ENCODE measurements around the gene FKTN.
"Not testable (repeated sequence)": the region's sequence is repeated elsewhere in the genome, so short reads cannot be mapped to it uniquely, and the experiment has no call there.

Gene FKTN

DNA sequence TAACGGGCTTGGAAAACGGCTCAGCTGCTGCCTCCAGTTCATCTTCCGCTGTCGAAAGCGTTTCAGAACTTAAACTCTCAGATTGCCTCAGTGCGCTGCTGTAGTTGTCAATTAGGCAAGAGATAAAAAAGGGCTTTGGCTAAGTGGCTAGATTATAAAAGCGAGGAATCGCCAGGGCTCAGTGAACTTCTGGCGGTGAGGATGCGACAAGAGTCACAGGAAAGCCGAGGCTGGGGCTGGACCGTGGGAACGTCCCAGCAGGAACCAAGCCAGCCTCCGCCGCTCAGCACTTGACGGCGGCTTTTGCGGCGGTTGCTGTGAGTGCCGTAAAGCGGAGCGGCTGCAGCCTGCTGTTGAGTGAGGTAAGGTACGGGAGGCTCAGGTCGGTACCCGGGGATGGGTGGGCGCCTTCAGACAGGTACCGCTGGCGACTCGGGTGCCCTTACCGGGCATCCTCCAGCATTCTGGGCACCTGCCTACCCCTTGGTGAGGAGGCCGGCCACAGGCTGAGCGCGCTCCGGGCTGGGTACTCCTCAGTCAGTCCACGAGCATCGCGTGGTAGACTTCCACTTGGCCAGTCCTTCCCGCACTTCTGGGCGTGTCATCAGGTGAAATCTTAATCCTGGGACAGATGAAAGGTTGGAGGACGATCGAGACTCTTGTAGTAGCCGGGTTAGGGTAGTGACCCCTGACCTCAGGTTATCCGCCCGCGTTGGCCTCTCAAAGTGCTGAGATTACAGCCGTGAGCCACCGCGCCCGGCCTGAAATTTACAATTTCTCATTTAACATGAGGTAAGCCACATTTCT lies at the start of gene FKTN:
FKTN (plus strand) TSS at position 328 of the 807 bp plus-strand sequence. CDS start 16,902 bp downstream, outside the sequence.
- DNase-seq: peak; percentile 65 to 83

DNA sequence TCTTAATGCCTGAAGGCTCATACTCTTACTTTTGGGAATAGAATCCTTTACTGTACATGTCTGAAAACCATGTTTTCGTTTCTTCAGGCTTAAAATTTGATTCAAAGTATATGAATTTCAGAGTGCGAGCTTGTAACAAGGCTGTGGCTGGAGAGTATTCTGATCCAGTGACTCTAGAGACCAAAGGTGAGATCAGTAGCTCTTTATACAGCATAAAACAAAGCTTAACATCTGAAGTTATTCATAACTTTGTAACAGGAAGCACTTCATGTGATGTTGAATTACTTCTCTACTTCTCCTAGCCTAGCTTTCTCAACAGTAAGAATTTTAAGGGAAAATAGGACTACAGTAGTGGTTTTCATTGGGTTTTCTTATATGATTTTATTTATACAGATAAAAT lies 49.4 kb upstream of the FKTN start:
- DNase-seq: no peak

DNA sequence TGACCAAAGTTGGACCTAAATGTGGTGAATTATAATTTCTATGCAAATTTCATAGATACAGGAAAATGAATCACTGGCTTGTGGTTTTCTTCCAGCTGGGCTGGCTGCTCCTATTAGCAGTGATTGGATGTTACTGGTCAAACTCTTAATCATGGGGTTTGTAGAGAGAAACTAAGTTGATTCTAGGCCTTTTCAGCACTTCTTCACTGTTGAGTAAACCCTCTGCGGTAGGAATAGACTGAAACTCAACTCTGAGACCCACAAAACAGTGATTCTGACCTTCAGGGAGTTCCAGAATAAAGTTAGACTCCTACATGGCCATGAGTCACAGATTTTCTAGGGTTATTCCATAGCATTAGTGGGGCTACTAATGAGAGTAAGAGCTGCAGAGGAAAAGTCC lies 47.9 kb upstream of the FKTN start:
- DNase-seq: no peak

DNA sequence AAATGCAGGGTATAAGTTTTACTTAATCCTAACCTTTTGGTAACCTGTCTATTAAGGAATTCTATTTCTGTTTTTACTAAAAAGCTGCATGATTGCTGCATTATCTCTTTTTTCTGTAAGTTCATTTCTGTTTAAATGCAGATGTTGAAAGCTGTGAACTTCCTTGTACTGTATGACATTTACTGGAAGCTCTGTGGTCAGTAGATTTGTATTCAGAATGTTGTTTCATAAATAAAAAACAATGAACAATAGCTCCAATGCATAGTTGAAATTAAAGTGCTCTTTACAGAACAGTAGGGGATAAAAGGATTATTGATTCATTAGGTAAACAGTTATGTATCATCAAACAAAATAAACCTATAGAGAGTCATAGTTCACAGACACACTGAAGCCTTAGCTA lies 46.5 kb upstream of the FKTN start:
- no peak for DNase-seq

DNA sequence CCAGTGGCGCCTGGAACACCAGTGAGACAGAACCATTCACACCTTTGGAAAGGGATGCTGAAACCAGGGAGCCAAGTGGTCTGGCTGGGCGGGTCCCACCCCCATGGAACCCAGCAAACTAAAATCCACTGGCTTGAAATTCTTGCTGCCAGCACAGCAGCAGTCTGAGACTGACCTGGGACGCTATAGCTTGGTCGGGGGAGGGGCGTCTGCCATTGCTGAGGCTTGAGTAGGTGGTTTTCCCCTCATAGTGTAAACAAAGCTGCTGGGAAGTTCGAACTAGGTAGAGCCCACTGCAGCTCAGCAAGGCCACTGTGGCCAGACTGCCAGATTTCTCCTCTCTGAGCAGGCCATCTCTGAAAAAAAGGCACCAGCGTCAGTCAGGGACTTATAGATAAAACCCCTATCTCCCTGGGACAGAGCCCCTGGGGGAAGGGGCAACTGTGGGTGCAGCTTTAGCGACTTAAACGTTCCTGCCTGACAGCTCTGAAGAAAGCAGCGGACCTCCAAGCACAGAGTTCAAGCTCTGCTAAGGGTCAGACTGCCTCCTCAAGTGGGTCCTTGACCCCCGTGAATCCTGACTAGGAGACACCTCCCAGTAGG lies 42.0 kb upstream of the FKTN start:
- DNase-seq: no peak

DNA sequence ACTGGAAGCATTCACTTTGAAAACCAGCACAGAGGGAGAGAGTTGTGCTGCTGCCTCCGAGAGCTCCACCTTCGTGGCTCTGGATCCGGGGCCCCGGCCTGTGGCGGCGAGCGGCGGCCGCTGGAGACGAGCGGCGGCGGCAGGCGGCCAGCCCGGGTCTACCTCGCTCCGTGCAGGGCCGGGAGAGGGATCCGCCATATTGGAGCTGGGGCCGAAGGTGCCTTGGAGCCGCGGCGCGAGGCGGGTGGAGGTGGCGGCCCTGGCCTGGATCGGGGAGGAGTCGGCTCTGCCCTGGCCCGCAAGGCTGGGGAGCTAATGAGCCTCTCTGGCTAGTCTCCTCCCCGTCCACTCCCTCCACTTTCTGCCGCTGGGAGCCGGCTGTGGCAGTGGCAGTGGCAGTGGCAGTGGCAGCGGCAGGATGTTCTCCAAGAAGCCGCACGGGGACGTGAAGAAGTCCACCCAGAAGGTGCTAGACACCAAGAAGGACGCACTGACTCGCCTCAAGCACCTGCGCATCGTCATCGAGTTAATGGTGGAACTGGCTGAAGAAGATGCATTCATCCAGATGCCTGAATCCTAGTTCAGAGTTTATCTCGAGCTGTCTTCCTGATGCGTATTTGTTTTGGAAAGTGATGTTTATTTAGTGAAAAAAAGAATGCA lies 38.1 kb upstream of the FKTN start:
- DNase-seq: peak in 1 of 2 experiments; percentile 12

DNA sequence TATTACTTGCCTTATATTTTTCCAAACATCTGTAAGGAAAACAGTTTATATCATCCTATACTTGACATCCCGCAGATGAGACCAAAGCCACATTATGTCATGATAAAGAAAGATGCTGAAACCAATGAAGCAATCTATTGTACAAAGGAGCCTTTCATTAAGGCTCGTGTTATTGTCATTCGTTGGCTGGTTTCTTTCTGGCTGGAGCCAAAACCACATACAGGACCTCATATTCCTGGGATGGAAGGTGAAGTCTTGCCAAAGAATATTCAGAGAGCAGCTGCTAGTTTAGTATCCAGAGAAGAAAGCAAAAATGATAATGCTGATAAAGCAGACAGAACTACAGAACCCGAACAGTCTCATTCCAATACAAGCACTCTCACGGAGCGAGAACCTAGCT lies 36.9 kb upstream of the FKTN start:
- DNase-seq: not testable (repeated sequence)

DNA sequence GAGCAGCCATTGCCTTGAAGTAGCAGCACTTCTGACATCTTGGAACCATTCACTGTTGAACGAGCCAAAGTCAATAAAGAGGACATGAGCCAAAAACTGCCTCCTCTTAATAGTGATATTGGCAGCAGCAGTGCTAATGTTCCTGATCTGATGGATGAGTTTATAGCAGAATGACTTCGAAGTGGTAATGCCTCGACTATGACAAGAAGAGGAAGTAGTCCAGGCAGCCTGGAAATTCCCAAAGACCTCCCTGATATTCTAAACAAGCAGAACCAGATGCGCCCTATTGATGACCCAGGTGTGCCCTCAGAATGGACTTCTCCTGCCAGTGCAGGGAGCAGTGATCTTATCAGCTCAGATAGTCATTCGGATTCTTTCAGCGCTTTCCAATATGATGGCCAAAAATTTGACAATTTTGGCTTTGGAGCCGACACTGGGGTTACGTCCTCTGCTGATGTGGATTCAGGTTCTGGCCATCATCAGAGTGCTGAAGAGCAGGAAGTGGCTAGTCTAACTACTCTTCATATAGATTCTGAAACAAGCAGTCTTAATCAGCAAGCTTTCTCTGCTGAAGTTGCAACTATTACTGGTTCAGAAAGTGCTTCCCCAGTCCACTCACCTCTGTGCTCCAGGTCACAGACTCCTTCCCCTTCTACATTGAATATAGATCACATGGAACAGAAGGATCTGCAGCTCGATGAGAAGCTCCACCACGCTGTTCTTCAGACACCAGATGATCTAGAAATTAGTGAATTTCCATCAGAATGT lies 35.1 kb upstream of the FKTN start:
- DNase-seq: not testable (repeated sequence)

DNA sequence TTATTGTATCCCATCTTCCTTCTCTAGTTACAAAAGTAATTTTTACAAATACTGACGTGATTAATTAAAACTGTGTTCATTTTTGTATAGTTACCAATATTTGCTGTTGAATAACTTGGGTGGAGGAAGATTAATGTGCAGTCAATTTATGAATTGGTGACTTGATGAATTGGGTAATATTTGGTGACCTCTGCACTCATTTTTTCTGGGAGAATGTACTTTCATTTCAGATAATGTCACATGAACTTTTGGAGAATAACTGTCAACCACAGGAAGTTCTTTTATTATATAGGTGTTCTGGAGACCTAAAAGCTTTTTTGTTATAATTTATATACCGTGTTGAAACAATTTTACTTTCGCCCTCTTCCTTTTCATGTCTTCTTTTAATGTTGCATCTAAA lies 26.4 kb upstream of the FKTN start:
- DNase-seq: no peak

DNA sequence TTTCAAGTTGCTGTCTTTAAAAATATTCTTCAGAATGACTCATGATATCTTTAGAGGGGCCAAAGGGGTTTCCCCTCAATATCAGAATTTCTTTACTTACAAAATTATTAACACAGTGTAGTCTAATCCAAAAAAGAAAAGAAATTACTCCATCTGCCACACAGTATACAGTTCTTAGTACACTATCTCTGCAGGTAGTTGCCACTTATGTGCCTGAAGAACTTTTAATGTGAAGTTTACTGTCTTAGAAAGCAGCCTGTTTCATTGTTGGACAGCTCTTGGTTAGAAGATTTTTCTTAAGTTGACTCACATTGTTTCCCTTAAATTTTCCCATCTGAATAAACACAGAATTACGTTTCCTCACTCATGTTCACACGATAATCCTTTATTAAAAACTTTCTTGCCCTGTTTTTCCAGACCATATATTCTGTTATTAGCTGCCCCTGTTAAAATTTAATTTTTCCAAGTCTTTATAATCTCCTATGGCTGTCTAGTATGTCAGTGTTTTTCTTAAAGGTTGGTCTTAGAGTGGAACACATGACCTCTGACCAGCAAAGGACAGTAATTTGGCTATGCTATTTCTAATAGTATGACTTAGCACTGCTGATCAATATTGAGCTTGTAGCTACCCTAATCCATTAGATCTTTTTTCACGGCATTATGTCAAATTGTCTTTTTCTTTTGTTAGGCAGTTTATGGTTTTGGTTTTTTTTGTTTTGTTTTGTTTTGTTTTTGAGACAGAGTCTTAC lies 21.8 kb upstream of the FKTN start:
- no peak for DNase-seq

DNA sequence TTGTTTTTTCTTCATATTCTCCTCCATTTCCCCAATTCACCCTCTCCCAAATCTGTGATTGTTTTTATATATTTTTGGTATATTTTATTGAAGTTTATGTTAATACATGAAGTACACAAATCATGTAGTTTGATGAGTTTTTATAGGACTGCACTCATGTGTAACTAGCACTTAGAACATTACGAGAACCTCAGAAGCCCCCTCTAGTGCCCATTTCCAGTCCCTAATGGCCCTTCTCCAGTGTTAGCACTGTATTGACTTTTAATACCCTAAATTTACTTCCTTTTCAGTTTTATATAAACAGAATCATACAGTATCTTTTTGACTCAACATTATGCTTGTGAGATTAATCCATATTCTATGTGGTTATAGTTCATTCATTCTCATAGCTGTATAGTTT lies 18.5 kb upstream of the FKTN start:
- no peak for DNase-seq

DNA sequence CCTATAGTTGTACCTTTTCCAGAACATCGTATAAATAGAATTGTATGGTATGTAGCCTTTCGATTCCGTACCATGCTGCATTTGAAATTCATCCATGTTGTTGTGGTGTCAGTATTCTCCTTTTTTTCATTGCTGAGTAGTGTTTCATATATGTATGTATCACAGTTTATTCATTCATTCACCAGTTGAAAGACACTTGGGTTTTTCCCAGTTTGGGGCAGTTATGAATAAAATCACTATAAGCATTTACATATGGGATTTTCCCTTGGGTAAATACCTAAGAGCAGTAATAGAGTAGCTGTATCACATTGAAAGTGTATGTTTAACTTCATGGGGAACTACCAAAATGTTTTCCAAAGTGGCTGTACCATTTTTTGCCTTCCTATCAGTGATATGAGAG lies 16.1 kb upstream of the FKTN start:
- DNase-seq: no peak

DNA sequence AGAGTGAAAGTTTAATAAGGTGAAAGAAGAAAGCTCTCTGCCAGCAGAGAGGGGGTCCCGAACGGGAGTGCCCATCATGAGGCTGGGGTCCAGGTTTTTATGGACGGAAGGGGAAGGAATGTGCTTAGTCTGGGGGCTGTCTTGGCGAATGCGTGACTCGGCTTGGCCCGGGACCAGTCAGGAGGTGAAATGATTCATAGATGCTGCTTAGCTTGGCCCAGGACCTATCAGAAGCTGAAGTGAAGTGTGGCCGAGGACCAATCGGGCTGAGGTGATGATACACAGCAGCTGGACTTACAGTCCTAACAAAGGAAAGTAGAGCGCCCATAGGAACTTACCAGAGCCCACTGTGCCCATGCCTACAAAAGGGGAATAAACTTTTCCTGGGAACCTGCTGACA lies 3.9 kb upstream of the FKTN start:
- DNase-seq: no peak

DNA sequence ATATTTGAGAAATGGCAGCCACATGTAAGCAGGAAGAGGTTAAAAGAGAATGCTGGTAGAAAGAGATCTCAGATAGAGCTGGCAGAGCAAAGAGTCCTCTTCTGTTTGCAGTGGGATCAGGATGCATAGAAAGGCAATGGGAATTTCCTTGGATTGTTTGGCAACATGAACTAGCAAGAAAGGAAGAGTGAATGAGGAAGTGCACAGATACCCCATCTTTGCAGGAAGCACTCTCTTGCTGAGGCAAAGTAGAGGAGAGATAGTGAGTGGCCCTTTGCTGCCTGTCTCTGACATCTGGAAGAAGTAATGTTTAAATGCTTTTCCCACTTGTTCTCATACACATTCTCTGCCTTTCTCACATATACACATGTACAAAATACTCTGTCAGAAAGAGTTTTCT lies 14.5 kb downstream of the FKTN start:
- no peak for DNase-seq

DNA sequence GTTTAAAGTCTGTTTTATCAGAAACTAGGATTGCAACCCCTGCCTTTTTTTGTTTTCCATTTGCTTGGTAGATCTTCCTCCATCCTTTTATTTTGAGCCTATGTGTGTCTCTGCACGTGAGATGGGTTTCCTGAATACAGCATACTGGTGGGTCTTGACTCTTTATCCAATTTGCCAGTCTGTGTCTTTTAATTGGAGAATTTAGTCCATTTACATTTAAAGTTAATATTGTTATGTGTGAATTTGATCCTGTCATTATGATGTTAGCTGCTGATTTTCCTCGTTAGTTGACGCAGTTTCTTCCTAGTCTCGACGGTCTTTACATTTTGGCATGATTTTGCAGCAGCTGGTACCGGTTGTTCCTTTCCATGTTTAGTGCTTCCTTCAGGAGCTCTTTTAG lies 22.0 kb downstream of the FKTN start:
- not testable (repeated sequence) for DNase-seq

DNA sequence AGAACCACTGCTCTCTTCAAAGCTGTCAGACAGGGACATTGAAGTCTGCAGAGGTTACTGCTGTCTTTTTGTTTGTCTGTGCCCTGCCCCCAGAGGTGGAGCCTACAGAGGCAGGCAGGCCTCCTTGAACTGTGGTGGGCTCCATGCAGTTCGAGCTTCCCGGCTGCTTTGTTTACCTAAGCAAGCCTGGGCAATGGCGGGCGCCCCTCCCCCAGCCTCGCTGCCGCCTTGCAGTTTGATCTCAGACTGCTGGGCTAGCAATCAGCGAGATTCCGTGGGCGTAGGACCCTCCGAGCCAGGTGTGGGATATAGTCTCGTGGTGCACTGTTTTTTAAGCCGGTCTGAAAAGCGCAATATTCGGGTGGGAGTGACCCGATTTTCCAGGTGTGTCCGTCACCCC lies 23.6 kb downstream of the FKTN start:
- not testable (repeated sequence) for DNase-seq

DNA sequence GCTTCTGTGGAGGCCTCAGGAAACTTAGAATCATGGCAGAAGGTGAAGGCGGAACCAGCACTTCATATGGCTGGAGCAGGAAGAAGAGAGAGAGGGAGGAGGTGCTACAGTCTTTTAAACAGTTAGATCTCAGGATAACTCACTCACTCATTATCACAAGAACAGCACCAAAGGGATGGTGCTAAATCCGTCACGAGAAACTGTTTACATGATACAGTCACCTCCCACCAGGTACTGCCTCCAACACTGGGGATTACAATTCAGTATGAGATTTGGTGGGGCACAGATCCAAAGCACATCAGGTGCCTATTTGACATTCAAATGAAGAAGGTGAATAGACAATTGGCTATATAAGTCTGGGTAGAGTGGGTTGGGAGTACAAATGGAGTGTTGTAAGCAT lies 35.2 kb downstream of the FKTN start:
- no peak for DNase-seq

DNA sequence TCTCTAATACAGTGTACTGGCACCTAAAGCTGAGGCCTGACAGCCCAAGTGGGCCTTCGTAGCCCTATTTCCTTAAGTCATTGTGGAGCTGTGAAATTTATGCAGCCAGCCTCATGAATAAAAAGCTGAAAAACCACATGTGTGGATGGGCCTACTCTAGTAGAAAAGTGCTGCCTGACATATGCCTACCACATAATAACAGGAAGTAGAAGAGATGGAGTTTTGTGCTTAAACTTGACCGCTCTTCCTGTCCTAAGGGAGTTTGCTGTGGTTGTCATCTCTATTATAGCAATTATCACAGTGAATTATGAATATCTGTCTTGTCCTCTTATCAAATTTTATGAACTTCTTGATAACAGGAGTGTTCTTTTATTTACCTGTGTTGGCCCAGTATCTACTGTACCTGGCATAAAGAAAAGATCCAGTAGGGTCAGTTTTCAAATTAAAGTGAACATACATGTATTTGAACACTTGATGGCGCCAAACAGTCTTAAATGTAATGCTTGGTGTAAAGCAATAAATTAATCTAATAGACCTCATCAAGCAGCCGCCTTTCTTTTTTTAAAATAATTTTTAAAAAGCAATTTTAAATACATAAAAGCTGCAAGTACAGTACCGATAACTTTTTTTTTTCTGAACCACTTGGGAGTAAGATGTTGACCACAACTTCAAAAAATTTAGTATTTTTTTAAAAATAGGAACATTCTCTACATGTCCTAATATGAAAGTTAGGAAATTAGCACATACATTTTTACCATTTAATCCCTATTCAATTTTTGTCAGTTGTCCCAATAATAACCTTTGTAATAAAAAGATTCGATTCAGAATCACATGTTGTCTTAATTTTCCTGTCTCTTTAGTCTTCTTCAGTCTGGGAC lies 51.0 kb downstream of the FKTN start:
- peak in 1 of 2 experiments; percentile 50 for DNase-seq

DNA sequence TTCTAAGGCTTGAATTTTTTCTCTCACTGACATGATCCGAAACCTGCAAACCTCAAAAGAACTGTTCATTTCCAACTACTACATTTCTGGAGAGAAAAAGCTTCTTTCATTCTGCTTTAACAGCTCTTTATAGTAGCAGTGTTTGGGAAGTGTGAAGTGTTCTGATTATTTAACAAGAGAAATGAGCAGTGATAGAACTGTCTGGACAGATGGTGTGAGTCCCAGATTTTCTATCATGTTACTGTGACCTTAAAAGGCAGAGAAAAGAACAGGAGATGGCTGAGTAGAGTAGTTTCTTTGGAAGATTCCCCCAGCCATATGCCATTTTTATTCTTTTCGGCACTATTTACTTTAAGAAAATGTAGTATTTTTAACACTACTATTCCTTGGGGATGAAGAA lies 63.1 kb downstream of the FKTN start:
- no peak for DNase-seq

DNA sequence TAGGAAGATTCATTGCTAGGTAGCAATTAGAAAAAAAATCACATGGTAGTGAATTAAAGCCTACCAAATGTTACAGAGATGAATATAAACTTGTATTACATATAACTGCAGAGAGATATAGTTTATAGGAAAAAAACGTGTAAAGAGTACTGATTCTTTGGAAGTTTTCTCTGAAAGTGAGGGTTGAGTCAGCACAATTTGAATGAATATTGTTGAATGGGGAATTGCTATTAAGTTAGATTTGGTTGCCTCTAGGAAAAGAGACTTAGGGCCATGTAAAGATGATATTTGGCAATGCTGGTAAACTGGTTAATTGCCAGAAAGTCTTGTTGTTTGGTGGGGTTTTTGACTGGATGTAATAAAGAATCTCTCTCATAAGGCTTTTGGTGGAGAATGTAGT lies 67.2 kb downstream of the FKTN start:
- no peak for DNase-seq

DNA sequence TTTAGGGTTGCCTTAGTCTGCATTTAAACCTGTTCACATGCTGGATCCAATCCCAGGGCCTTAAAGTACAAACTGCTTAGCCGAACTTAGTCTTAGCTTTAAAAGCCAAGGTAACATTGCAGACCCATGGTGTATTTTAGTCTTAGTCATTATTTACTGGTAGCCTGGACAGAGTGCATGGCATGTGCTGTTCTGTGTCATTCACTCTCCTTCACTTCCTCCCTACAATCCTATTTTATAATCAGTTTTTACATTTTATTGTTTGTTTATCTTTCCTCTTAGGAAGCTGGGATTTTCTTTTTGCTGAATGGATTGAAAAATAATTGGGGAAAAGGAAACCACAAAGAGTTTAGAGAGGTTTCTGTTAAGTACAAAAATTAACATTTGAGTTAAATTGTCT lies 74.9 kb downstream of the FKTN start:
- no peak for DNase-seq

DNA sequence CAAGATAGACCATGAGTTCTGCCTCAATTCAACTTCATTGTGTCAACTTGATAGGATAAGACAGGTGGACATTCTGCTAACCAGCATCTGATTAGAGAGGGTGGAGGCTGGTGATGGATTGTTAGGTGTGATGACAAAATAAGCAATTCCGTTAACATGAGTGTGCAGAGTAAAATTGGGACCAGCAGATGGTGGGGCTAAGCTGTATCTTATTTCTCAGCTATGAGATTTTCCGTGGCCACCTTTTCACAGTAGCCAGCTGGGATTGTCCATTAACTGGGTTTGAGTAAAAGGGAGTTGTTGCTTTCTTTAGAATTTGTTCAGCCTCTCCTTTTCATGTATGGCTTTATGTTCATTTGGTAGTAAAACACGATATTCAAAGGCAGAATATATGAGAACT lies 75.5 kb downstream of the FKTN start:
- no peak for DNase-seq

Measured in NCI-H526 (cell line).